Endodermal cell (in vitro differentiated cells): ENCODE results near the gene C17orf75. TPM values are rescaled to one million over a fixed set of nuclear protein-coding genes. Genes with fewer than 3 reads are reported as not detected.
A peak's percentile ranks its signal among the peaks of the same experiment; 100 is the strongest.

ENCODE experiments used
- DNase-seq: peaks from one replicate; pipeline ENCODE4 v3.0.0-alpha.2; 2017
- H3K27ac ChIP-seq: 2 replicates; pipeline ENCODE4 v1.5.1; 2013; ENCODE audit warnings: mild to moderate bottlenecking, low read depth, low read length, moderate library complexity
- H3K27me3 ChIP-seq: 2 replicates; pipeline ENCODE4 v1.6.1; 2013; ENCODE audit warnings: mild to moderate bottlenecking, low read length, moderate library complexity; ENCODE audit not compliant: insufficient read depth, control insufficient read depth, poor library complexity, severe bottlenecking
- H3K36me3 ChIP-seq: 2 replicates; pipeline ENCODE4 v1.7.0; 2013; ENCODE audit warnings: mild to moderate bottlenecking, low read length, moderate library complexity; ENCODE audit not compliant: control insufficient read depth, insufficient read depth
- H3K4me1 ChIP-seq: one replicate; pipeline ENCODE4 v1.7.0; 2013; ENCODE audit warnings: low read length; ENCODE audit not compliant: control insufficient read depth, insufficient read depth
- H3K4me3 ChIP-seq: 2 replicates; pipeline ENCODE4 v1.5.1; 2013; ENCODE audit warnings: mild to moderate bottlenecking, low read length, moderate library complexity
- H3K9ac ChIP-seq: 2 replicates; pipeline ENCODE4 v1.6.1; 2013; ENCODE audit warnings: mild to moderate bottlenecking, low read length, moderate library complexity; ENCODE audit not compliant: poor library complexity, severe bottlenecking; ENCODE audit errors: extremely low read depth
- H3K9me3 ChIP-seq: 2 replicates; pipeline ENCODE4 v1.6.1; 2013; ENCODE audit warnings: mild to moderate bottlenecking, low read length, moderate library complexity; ENCODE audit not compliant: control insufficient read depth
- H3K27ac Mint-ChIP-seq: 2 replicates; pipeline ENCODE4 v1.8.0; 2020; ENCODE audit warnings: mixed read lengths
- H3K27me3 Mint-ChIP-seq: 2 replicates; pipeline ENCODE4 v1.8.0; 2021; ENCODE audit warnings: mild to moderate bottlenecking, mixed read lengths; ENCODE audit not compliant: insufficient read depth
- H3K36me3 Mint-ChIP-seq: 2 replicates; pipeline ENCODE4 v1.8.0; 2020; ENCODE audit warnings: low read depth, mixed read lengths
- H3K4me1 Mint-ChIP-seq: 2 replicates; pipeline ENCODE4 v1.8.0; 2020; ENCODE audit warnings: mixed read lengths
- H3K4me3 Mint-ChIP-seq: 2 replicates; pipeline ENCODE4 v1.8.0; 2020; ENCODE audit warnings: mild to moderate bottlenecking, moderate library complexity, mixed read lengths
- H3K9me3 Mint-ChIP-seq: 2 replicates; pipeline ENCODE4 v1.8.0; 2020; ENCODE audit warnings: mild to moderate bottlenecking, mixed read lengths
- CTCF ChIP-seq: fragments of 200-600 bp; sonication (generic); conservative IDR thresholded peaks from 2 replicates; pipeline ENCODE4 v1.5.0; 2021; ENCODE audit warnings: antibody characterized with exemption, mild to moderate bottlenecking
- WGBS, 2 experiments: methylation state at CpG; one replicate each; pipeline versions ENCODE4 v1.1.5 to v1.1.7; 2013; ENCODE audit warnings: missing lambda C conversion rate in 2 of 2, mixed read lengths in 1 of 2; ENCODE audit not compliant: insufficient coverage in 1 of 2, insufficient read length in 1 of 2; 5-methylcytosine and 5-hydroxymethylcytosine counted together
- total RNA-seq, 2 donors: library from RNA; stranded (reverse); fragmentation: NEBNext Ultra II Directional in 1 of 2; extraction: Animal tissue kit (Norgen Biotek cat#: 25700) in 1 of 2; gene quantifications; 2 replicates in 1 of 2; 3 replicates in 1 of 2; pipeline ENCODE4 v1.2.1, GENCODE V29; 2021

Gene C17orf75
- total RNA-seq, 2 donors from 2014 or later: 33.7 to 52.2 TPM

- Histone ChIP-seq H3K9ac (no peak overlapping the region), H3K4me1 (peaks cover 17% of the 10 kb centered on the region), H3K4me3 (no peak overlapping the region), H3K27ac (no peak overlapping the region), H3K9me3 (no peaks in the 10 kb centered on the region), H3K36me3 (no peaks in the 10 kb centered on the region), H3K27me3 (no peaks in the 10 kb centered on the region)
- Mint-ChIP-seq H3K27ac (no peak overlapping the region), H3K4me1 (peaks cover 28% of the 10 kb centered on the region), H3K9me3 (no peaks in the 10 kb centered on the region), H3K4me3 (no peak overlapping the region), H3K27me3 (peaks cover 30% of the 10 kb centered on the region), H3K36me3 (no peaks in the 10 kb centered on the region)
- no peak for TF ChIP-seq CTCF
- DNase-seq: peak; percentile 91
- 43 to 49% methylated on average over 9 of the region's 9 CpGs for WGBS, 2 experiments
Observed at GRCh38 chr17:32289471-32290070, 52.4 kb downstream of the C17orf75 start.

- no peak overlapping the region for H3K4me3 ChIP-seq
- DNase-seq: peak; percentile 75
- H3K4me1 ChIP-seq: peaks cover 17% of the 10 kb centered on the region
Observed at GRCh38 chr17:32288615-32289014, 53.4 kb downstream of the C17orf75 start.

GRCh38 chr17:32287804-32288511 lies 54.0 kb downstream of the C17orf75 start:
- Histone ChIP-seq H3K9me3 (no peaks in the 10 kb centered on the region), H3K36me3 (no peaks in the 10 kb centered on the region), H3K4me1 (peaks cover 17% of the 10 kb centered on the region), H3K9ac (no peak overlapping the region), H3K27me3 (no peaks in the 10 kb centered on the region), H3K27ac (no peak overlapping the region), H3K4me3 (no peak overlapping the region)
- Mint-ChIP-seq H3K27ac (no peak overlapping the region), H3K36me3 (no peaks in the 10 kb centered on the region), H3K27me3 (peaks cover 42% of the 10 kb centered on the region), H3K4me3 (no peak overlapping the region), H3K4me1 (peaks cover 28% of the 10 kb centered on the region), H3K9me3 (no peaks in the 10 kb centered on the region)
- DNase-seq: peak; percentile 87
- peak; percentile 53 for TF ChIP-seq CTCF
- 90 to 98% methylated on average over 10 of the region's 10 CpGs for WGBS, 2 experiments

More at GRCh38 chr17:32288615-32289014, 53.4 kb downstream of the C17orf75 start:
- Histone ChIP-seq H3K36me3 (no peaks in the 10 kb centered on the region), H3K27ac (no peak overlapping the region), H3K9ac (no peak overlapping the region), H3K27me3 (no peaks in the 10 kb centered on the region), H3K9me3 (no peaks in the 10 kb centered on the region)
- Mint-ChIP-seq H3K36me3 (no peaks in the 10 kb centered on the region), H3K27ac (peak overlapping the region; percentile 27), H3K9me3 (no peaks in the 10 kb centered on the region), H3K27me3 (peaks cover 38% of the 10 kb centered on the region), H3K4me1 (peaks cover 28% of the 10 kb centered on the region), H3K4me3 (no peak overlapping the region)
- TF ChIP-seq CTCF: no peak
- WGBS, 2 experiments: 91 to 92% methylated on average over 8 to 11 of the region's 11 CpGs
